GM12864 (cell line): ENCODE measurements around the gene B4GALNT3.

Source experiments
- DNase-seq: peaks from one replicate; pipeline ENCODE4 v3.0.0-alpha.2; 2011; ENCODE audit warnings: low read depth
- H3K4me3 ChIP-seq: 2 replicates; pipeline ENCODE4 v1.5.1; 2011; ENCODE audit warnings: mild to moderate bottlenecking, low read depth, low read length, control low read depth
- CTCF ChIP-seq: IDR thresholded peaks from 2 replicates; pipeline ENCODE4 v1.5.1; 2011; ENCODE audit warnings: low read depth, mild to moderate bottlenecking, moderate library complexity, low read length, control low read depth, inconsistent platforms; ENCODE audit errors: missing control alignments

Gene B4GALNT3

GRCh38 chr12:591167-592023, 131.7 kb downstream of the B4GALNT3 start:
- peak; percentile 24 for TF ChIP-seq CTCF
- no peak for DNase-seq
- no peak overlapping the region for H3K4me3 ChIP-seq

DNA sequence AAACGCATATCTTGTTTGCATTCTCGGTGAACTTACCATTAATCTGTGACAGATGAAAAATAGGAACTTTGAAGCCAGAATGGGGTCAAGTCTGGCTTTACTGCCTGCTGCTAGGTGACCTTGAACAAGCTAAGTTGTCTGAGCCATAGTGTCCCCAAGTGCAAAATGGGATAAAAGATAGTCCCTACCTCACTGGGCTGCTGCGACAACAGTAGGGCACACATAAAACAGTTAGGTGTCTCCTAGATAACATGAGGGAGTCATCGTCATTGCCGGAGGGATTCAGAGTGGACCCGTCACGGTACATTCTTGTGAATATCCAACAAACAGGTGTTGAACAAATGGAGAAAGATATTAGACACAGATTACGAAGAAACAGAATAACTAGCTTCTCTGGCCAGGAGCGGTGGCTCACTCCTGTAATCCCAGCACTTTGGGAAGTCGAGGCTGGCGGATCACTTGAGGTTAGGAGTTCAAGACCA, 132.3 kb downstream of the B4GALNT3 start:
- TF ChIP-seq CTCF = no peak
- no peak overlapping the region for H3K4me3 ChIP-seq
- DNase-seq = no peak

GRCh38 chr12:593396-594270, 133.9 kb downstream of the B4GALNT3 start:
- no peak for TF ChIP-seq CTCF
- no peak for DNase-seq

GRCh38 chr12:597926-598568, 138.3 kb downstream of the B4GALNT3 start:
- TF ChIP-seq CTCF = no peak
- no peak for DNase-seq
- H3K4me3 ChIP-seq = no peak overlapping the region

More at GRCh38 chr12:593396-594270, 133.9 kb downstream of the B4GALNT3 start:
- no peak overlapping the region for H3K4me3 ChIP-seq

DNA sequence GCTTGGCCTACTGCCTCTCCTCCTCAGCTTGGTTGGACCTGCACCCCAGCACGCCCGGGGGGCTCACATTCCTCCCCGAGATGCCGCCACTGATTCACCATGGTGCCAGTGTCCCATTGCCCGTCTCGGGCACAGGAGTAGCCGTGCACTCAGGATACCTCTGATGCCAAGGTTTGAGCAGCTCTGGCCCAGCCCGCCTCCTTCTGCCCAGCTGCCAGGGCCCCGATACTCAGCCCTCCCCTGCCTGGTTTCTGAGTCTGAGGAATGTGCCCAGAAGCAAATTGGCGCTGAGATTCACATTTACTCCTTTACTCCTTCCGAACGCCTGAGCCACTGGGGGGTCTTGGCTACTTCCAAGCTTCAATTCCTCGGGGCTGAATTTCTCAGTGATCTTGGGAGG, 140.0 kb downstream of the B4GALNT3 start:
- H3K4me3 ChIP-seq = no peak overlapping the region
- DNase-seq = no peak
- TF ChIP-seq CTCF = no peak

DNA sequence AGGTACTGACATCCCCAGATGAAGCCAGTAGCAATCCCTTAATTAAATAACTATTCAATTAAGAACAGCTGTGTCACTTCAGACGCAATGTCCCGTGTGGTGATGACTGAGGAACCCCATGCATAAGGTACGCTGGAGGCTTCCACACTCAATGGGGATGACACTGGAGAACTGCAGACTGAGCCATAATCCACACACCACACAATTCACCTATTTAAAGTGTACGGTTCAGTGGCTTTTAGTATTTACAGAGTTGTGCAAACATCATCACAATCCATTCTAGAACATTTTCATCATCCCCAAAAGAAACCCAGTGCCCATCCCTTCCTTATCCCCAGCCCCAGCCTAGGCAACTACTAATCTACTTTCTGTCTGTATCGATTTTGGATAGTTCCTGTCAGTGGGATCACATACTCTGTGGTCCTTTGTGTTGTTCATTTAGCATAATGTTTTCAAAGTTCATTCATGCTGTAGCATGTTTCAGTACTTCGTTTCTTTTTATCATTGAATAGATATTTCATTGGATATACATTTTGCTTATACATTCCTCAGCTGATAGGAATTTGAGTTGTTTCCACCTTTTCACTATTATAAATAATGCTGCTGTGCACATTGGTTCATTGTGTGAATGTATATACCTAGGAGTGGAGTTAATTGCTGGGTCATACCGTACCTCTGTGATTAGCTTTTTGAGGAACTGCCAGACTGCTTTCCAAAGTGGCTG, 142.4 kb downstream of the B4GALNT3 start:
- DNase-seq = no peak
- TF ChIP-seq CTCF = no peak
- H3K4me3 ChIP-seq = no peak overlapping the region
